GM12878 (cell line): ENCODE results near the gene ARL3. TPM values are rescaled to one million over a fixed set of nuclear protein-coding genes. Genes with fewer than 3 reads are reported as not detected.

Source experiments
- BHLHE40 ChIP-seq, 2 experiments: fragments of 450-650 bp in 1 of 2; IDR thresholded peaks; 2 replicates each; pipeline ENCODE4 v1.6.1; 2011 to 2017; ENCODE audit warnings: low read depth in 2 of 2, borderline replicate concordance in 1 of 2, improper control_type of control experiment in 1 of 2, low read length in 1 of 2, mild to moderate bottlenecking in 1 of 2
- DPF2 ChIP-seq: fragments of 450-650 bp; IDR thresholded peaks from 2 replicates; pipeline ENCODE4 v1.6.1; 2017; ENCODE audit warnings: mild to moderate bottlenecking
- E2F8 ChIP-seq: fragments of 450-650 bp; IDR thresholded peaks from 2 replicates; pipeline ENCODE4 v1.6.1; 2018; ENCODE audit warnings: mild to moderate bottlenecking, low read depth, moderate library complexity; ENCODE audit not compliant: partially characterized antibody
- HDAC2 ChIP-seq: fragments of 200-600 bp; sonication (generic); IDR thresholded peaks from 2 replicates; pipeline ENCODE4 v1.6.1; 2017
- HDGF ChIP-seq: fragments of 450-650 bp; IDR thresholded peaks from 2 replicates; pipeline ENCODE4 v1.6.1; 2016; ENCODE audit warnings: antibody characterized with exemption
- NFYB ChIP-seq: IDR thresholded peaks from 2 replicates; pipeline ENCODE4 v1.6.1; 2011; ENCODE audit warnings: low read depth, mild to moderate bottlenecking, low read length, improper control_type of control experiment, moderate library complexity; ENCODE audit not compliant: insufficient read depth
- PRDM15 ChIP-seq: fragments of 450-650 bp; formaldehyde crosslinking; IDR thresholded peaks from 2 replicates; pipeline ENCODE4 v1.4.0; 2020; ENCODE audit warnings: mild to moderate bottlenecking, moderate library complexity
- RAD51 ChIP-seq: fragments of 450-650 bp; IDR thresholded peaks from 2 replicates; pipeline ENCODE4 v1.6.1; 2016; ENCODE audit warnings: moderate library complexity, mild to moderate bottlenecking, inconsistent platforms
- ZBTB40 ChIP-seq: fragments of 450-650 bp; IDR thresholded peaks from 2 replicates; pipeline ENCODE4 v1.6.1; 2016; ENCODE audit warnings: mild to moderate bottlenecking, moderate library complexity, borderline replicate concordance
- ZNF24 ChIP-seq: fragments of 450-650 bp; IDR thresholded peaks from 2 replicates; pipeline ENCODE4 v1.6.1; 2017; ENCODE audit warnings: antibody characterized with exemption, mild to moderate bottlenecking
- ZNF274 ChIP-seq: IDR thresholded peaks from one replicate; pipeline ENCODE4 v1.8.0; 2011; ENCODE audit not compliant: insufficient read length, insufficient read depth
- ZNF592 ChIP-seq: fragments of 450-650 bp; IDR thresholded peaks from 2 replicates; pipeline ENCODE4 v1.6.1; 2017; ENCODE audit warnings: mild to moderate bottlenecking, moderate library complexity
- ZSCAN29 ChIP-seq: fragments of 450-650 bp; IDR thresholded peaks from 2 replicates; pipeline ENCODE4 v1.6.1; 2017; ENCODE audit warnings: mild to moderate bottlenecking, moderate library complexity
- polyA plus RNA-seq, 11 experiments: library from polyadenylated mRNA; depleted of rRNA in 4 of 11; unstranded in 6 of 11; stranded (reverse) in 5 of 11; fragments of >200 nt; fragmentation: Nextera tagmentation in 4 of 11; fragmentation: Illumina TruSeq in 1 of 11; extraction: Ambion mirVana in 4 of 11; extraction: Trizol in 1 of 11; gene quantifications; 1 replicate in 1 of 11; 2 replicates in 10 of 11; pipeline versions ENCODE4 v1.2.1 to v1.2.3, GENCODE V29; 2011 to 2016; ENCODE audit warnings: inconsistent platforms in 2 of 11, missing spikeins in 2 of 11, low read depth in 1 of 11
- total RNA-seq, 4 experiments: library from RNA; depleted of rRNA in 3 of 4; stranded (reverse); fragments of >200 nt in 3 of 4; fragmentation: Illumina TruSeq in 1 of 4; extraction: Trizol in 1 of 4; gene quantifications; 2 replicates each; pipeline versions ENCODE4 v1.2.1 to v1.2.3, GENCODE V29; 2013 to 2021

ARL3 gene
- total and polyA plus RNA-seq, 10 of the 15 experiments (the other 5 are each of a cell fraction or from before 2014, with no cell fraction given): 4.9 to 26.1 (median 11.0) TPM

- TF ChIP-seq HDAC2 (no peak), RAD51 (peak; percentile 95), E2F8 (no peak), HDGF (peak; percentile 89), PRDM15 (no peak), ZNF592 (no peak), ZNF274 (no peak), DPF2 (peak; percentile 74), NFYB (peak; percentile 64; the same call in 1 of the 2 replicates), ZNF24 (0 out of 2 replicates have a peak, but pooled peaks have one; percentile 16), ZBTB40 (peak; percentile 62; the same call in 1 of the 2 replicates), BHLHE40 (IDR thresholded peaks at IDR 0.05; ENCODE audit: borderline replicate concordance in 1 of 2, low read depth in 2 of 2, low read length in 1 of 2) (peak; percentile 95 to 96), ZSCAN29 (0 out of 2 replicates have a peak, but pooled peaks have one; percentile 50)
These were observed 72.1 kb downstream of the ARL3 start (continued) for GRCh38 chr10:102641880-102642735.
